ENCODE measurements around the gene PSME3.

Gene PSME3

GRCh38 chr17:42886283-42887176 lies 53.3 kb downstream of the PSME3 start:
- Histone ChIP-seq H3K4me3 (ENCODE audit: insufficient read depth, low read length, poor library complexity, severe bottlenecking) (no peak overlapping the region), H2AFZ (ENCODE audit: low read depth, low read length, severe bottlenecking) (no peak overlapping the region), H3K36me3 (ENCODE audit: low read length) (no peaks in the 10 kb centered on the region)

GRCh38 chr17:42889809-42890208 lies 56.6 kb downstream of the PSME3 start:
- Histone ChIP-seq H3K9me3 (ENCODE audit: insufficient read depth, low read length) (no peaks in the 10 kb centered on the region), H3K27ac (ENCODE audit: low read depth, low read length) (no peak overlapping the region), H4K20me1 (ENCODE audit: low read depth, low read length) (no peaks in the 10 kb centered on the region), H3K4me3 (ENCODE audit: insufficient read depth, low read length, poor library complexity, severe bottlenecking) (no peak overlapping the region), H3K36me3 (ENCODE audit: low read length) (no peaks in the 10 kb centered on the region), H3K79me2 (ENCODE audit: insufficient read depth, low read length) (no peaks in the 10 kb centered on the region), H3K4me2 (ENCODE audit: low read depth, low read length, poor library complexity, severe bottlenecking) (no peak overlapping the region), H3K9ac (ENCODE audit: low read length) (no peak overlapping the region), H3K27me3 (ENCODE audit: low read length) (no peaks in the 10 kb centered on the region), H3F3A (ENCODE audit: insufficient read depth) (no peaks in the 10 kb centered on the region), H3K9me2 (replicated peaks; ENCODE audit: insufficient read depth, low read length) (no peaks in the 10 kb centered on the region), H2AFZ (ENCODE audit: low read depth, low read length, severe bottlenecking) (no peak overlapping the region)
- TF ChIP-seq EZH2phosphoT487 (conservative IDR thresholded peaks at IDR 0.05; ENCODE audit: low read length) (no peak), CTCF (IDR thresholded peaks at IDR 0.05; ENCODE audit: insufficient read depth, low read length, poor library complexity, severe bottlenecking) (no peak)

More at GRCh38 chr17:42886283-42887176, 53.3 kb downstream of the PSME3 start:
- H3K9me3 ChIP-seq (ENCODE audit: insufficient read depth, low read length), result no peaks in the 10 kb centered on the region
- no peak overlapping the region for H3K27ac ChIP-seq (ENCODE audit: low read depth, low read length)
- H3F3A ChIP-seq (ENCODE audit: insufficient read depth), result no peaks in the 10 kb centered on the region
- no peaks in the 10 kb centered on the region for H3K79me2 ChIP-seq (ENCODE audit: insufficient read depth, low read length)
- no peak overlapping the region for H3K9ac ChIP-seq (ENCODE audit: low read length)
- H4K20me1 ChIP-seq (ENCODE audit: low read depth, low read length), result no peaks in the 10 kb centered on the region
- no peak overlapping the region for H3K4me2 ChIP-seq (ENCODE audit: low read depth, low read length, poor library complexity, severe bottlenecking)
- no peak for TF ChIP-seq EZH2phosphoT487 (conservative IDR thresholded peaks at IDR 0.05; ENCODE audit: low read length)
- H3K27me3 ChIP-seq (ENCODE audit: low read length), result no peaks in the 10 kb centered on the region
- H3K9me2 ChIP-seq (replicated peaks; ENCODE audit: insufficient read depth, low read length), result no peaks in the 10 kb centered on the region

- Histone ChIP-seq H3K4me2 (ENCODE audit: low read depth, low read length, poor library complexity, severe bottlenecking) (no peak overlapping the region), H3F3A (ENCODE audit: insufficient read depth) (no peaks in the 10 kb centered on the region), H3K9ac (ENCODE audit: low read length) (no peak overlapping the region), H3K4me3 (ENCODE audit: insufficient read depth, low read length, poor library complexity, severe bottlenecking) (no peak overlapping the region), H3K9me2 (replicated peaks; ENCODE audit: insufficient read depth, low read length) (no peaks in the 10 kb centered on the region), H3K27me3 (ENCODE audit: low read length) (no peaks in the 10 kb centered on the region), H3K9me3 (ENCODE audit: insufficient read depth, low read length) (no peaks in the 10 kb centered on the region), H3K36me3 (ENCODE audit: low read length) (no peaks in the 10 kb centered on the region), H3K79me2 (ENCODE audit: insufficient read depth, low read length) (no peaks in the 10 kb centered on the region), H2AFZ (ENCODE audit: low read depth, low read length, severe bottlenecking) (no peak overlapping the region), H3K27ac (ENCODE audit: low read depth, low read length) (no peak overlapping the region), H4K20me1 (ENCODE audit: low read depth, low read length) (no peaks in the 10 kb centered on the region)
- TF ChIP-seq EZH2phosphoT487 (conservative IDR thresholded peaks at IDR 0.05; ENCODE audit: low read length), result no peak
- TF ChIP-seq CTCF (IDR thresholded peaks at IDR 0.05; ENCODE audit: insufficient read depth, low read length, poor library complexity, severe bottlenecking), result no peak
Measured at GRCh38 chr17:42891539-42892152, 58.4 kb downstream of the PSME3 start.

- Histone ChIP-seq H3F3A (ENCODE audit: insufficient read depth) (no peaks in the 10 kb centered on the region), H3K36me3 (ENCODE audit: low read length) (no peaks in the 10 kb centered on the region), H3K9ac (ENCODE audit: low read length) (no peak overlapping the region), H3K4me2 (ENCODE audit: low read depth, low read length, poor library complexity, severe bottlenecking) (no peak overlapping the region), H3K79me2 (ENCODE audit: insufficient read depth, low read length) (no peaks in the 10 kb centered on the region), H2AFZ (ENCODE audit: low read depth, low read length, severe bottlenecking) (no peak overlapping the region), H3K4me3 (ENCODE audit: insufficient read depth, low read length, poor library complexity, severe bottlenecking) (no peak overlapping the region), H3K27ac (ENCODE audit: low read depth, low read length) (no peak overlapping the region), H4K20me1 (ENCODE audit: low read depth, low read length) (no peaks in the 10 kb centered on the region), H3K9me2 (replicated peaks; ENCODE audit: insufficient read depth, low read length) (no peaks in the 10 kb centered on the region), H3K9me3 (ENCODE audit: insufficient read depth, low read length) (no peaks in the 10 kb centered on the region), H3K27me3 (ENCODE audit: low read length) (no peaks in the 10 kb centered on the region)
- TF ChIP-seq CTCF (IDR thresholded peaks at IDR 0.05; ENCODE audit: insufficient read depth, low read length, poor library complexity, severe bottlenecking) (no peak), EZH2phosphoT487 (conservative IDR thresholded peaks at IDR 0.05; ENCODE audit: low read length) (no peak)
Measured at GRCh38 chr17:42893359-42893758, 60.2 kb downstream of the PSME3 start.

Measured in SU-DHL-6 (cell line).